Osteoblast (primary cell): ENCODE results near the gene EXOC5. TPM values are rescaled to one million over a fixed set of nuclear protein-coding genes. Genes with fewer than 3 reads are reported as not detected.

ENCODE experiments used
- DNase-seq: peaks from one replicate; pipeline ENCODE4 v3.0.0; 2011; ENCODE audit warnings: low spot score, mixed read lengths; ENCODE audit not compliant: insufficient read length; ENCODE audit errors: missing footprints
- H2AFZ ChIP-seq: 2 replicates; pipeline ENCODE4 v1.6.0; 2011; ENCODE audit warnings: mild to moderate bottlenecking, low read length
- H3K27ac ChIP-seq: 2 replicates; pipeline ENCODE4 v1.5.1; 2011; ENCODE audit warnings: mild to moderate bottlenecking, low read depth, low read length, moderate library complexity
- H3K27me3 ChIP-seq: 2 replicates; pipeline ENCODE4 v1.6.0; 2012; ENCODE audit warnings: mild to moderate bottlenecking, control low read depth, inconsistent platforms, low read length, moderate library complexity; ENCODE audit not compliant: insufficient read depth
- H3K36me3 ChIP-seq: 2 replicates; pipeline ENCODE4 v1.5.1; 2011; ENCODE audit warnings: mild to moderate bottlenecking, low read length, control low read depth, moderate library complexity; ENCODE audit not compliant: insufficient read depth
- H3K4me1 ChIP-seq: 2 replicates; pipeline ENCODE4 v1.5.1; 2011; ENCODE audit warnings: mild to moderate bottlenecking, low read length, control low read depth, moderate library complexity; ENCODE audit not compliant: insufficient read depth
- H3K4me2 ChIP-seq: 2 replicates; pipeline ENCODE4 v1.6.0; 2011; ENCODE audit warnings: mild to moderate bottlenecking, low read length; ENCODE audit not compliant: insufficient read depth
- H3K4me3 ChIP-seq: fragments of 200-600 bp; sonication (generic); 3 replicates; pipeline ENCODE4 v1.5.1; 2012; ENCODE audit warnings: mild to moderate bottlenecking, low read length, inconsistent platforms; ENCODE audit not compliant: insufficient read depth
- H3K79me2 ChIP-seq: 2 replicates; pipeline ENCODE4 v1.6.0; 2012; ENCODE audit warnings: mild to moderate bottlenecking, low read length, control low read depth, inconsistent platforms; ENCODE audit not compliant: insufficient read depth
- H3K9me3 ChIP-seq: 2 replicates; pipeline ENCODE4 v1.5.1; 2011; ENCODE audit warnings: low read depth, low read length, control low read depth
- H4K20me1 ChIP-seq: 2 replicates; pipeline ENCODE4 v1.6.0; 2012; ENCODE audit warnings: mild to moderate bottlenecking, low read length, control low read depth; ENCODE audit not compliant: insufficient read depth
- CTCF ChIP-seq: IDR thresholded peaks from 2 replicates; pipeline ENCODE4 v1.5.1; 2011; ENCODE audit warnings: mild to moderate bottlenecking, low read depth, low read length, moderate library complexity; ENCODE audit errors: extremely low read depth
- total RNA-seq: library from RNA; depleted of rRNA; stranded (reverse); fragments of >200 nt; gene quantifications from 2 replicates; pipeline ENCODE4 v1.2.3, GENCODE V29; 2012

Gene EXOC5
- 78.1 and 80.3 TPM in 2 replicates for total RNA-seq

GRCh38 chr14:57268161-57269069, at the start of gene EXOC5, which contains the start of gene AP5M1:
Gene EXOC5, minus strand, starts transcription at chr14:57268905. Its CDS starts 257 bp downstream, at chr14:57268648.
Gene AP5M1, plus strand, starts transcription at chr14:57268971. Its CDS starts 344 bp downstream, at chr14:57269315.
- H3K79me2 ChIP-seq = peaks cover 97% of the 10 kb centered on the region
- no peaks in the 10 kb centered on the region for H3K27me3 ChIP-seq
- no peaks in the 10 kb centered on the region for H3K9me3 ChIP-seq
- H3K4me1 ChIP-seq = peaks cover 16% of the 10 kb centered on the region
- H2AFZ ChIP-seq = peak within 1 kb of the TSS; percentile 98
- peak; percentile 94 for DNase-seq
- H3K27ac ChIP-seq = peak within 1 kb of the TSS; percentile 95
- no peaks in the 10 kb centered on the region for H3K36me3 ChIP-seq
- H3K4me2 ChIP-seq = peak within 1 kb of the TSS; percentile 94
- TF ChIP-seq CTCF = no peak
- H3K4me3 ChIP-seq = peak within 1 kb of the TSS; percentile 95
- peaks cover 7% of the 10 kb centered on the region for H4K20me1 ChIP-seq

- Histone ChIP-seq H3K27me3 (peaks cover 5% of the 10 kb centered on the region), H3K4me3 (no peak overlapping the region), H3K27ac (no peak overlapping the region), H4K20me1 (no peaks in the 10 kb centered on the region), H3K36me3 (no peaks in the 10 kb centered on the region), H3K9me3 (no peaks in the 10 kb centered on the region), H3K79me2 (no peaks in the 10 kb centered on the region), H2AFZ (no peak overlapping the region), H3K4me1 (no peaks in the 10 kb centered on the region), H3K4me2 (no peak overlapping the region)
- peak; percentile 80 for DNase-seq
- TF ChIP-seq CTCF = peak; percentile 93
Observed at GRCh38 chr14:57317248-57317833, 48.6 kb upstream of the EXOC5 start.

GRCh38 chr14:57314396-57315089, 45.8 kb upstream of the EXOC5 start:
- H3K79me2 ChIP-seq = no peaks in the 10 kb centered on the region
- H4K20me1 ChIP-seq = no peaks in the 10 kb centered on the region
- no peaks in the 10 kb centered on the region for H3K27me3 ChIP-seq

More at GRCh38 chr14:57314396-57315089, 45.8 kb upstream of the EXOC5 start:
- DNase-seq = no peak
- no peak for TF ChIP-seq CTCF
- no peak overlapping the region for H3K4me3 ChIP-seq
- no peaks in the 10 kb centered on the region for H3K9me3 ChIP-seq
- H3K36me3 ChIP-seq = no peaks in the 10 kb centered on the region
- H3K27ac ChIP-seq = no peak overlapping the region
- H2AFZ ChIP-seq = no peak overlapping the region
- no peak overlapping the region for H3K4me2 ChIP-seq
- no peaks in the 10 kb centered on the region for H3K4me1 ChIP-seq
